SHP77 treated with DMSO at 0.1 percent for 48 hours (cell line): ENCODE results near the gene MUC5AC.
"Not testable (repeated sequence)": the region's sequence is repeated elsewhere in the genome, so short reads cannot be mapped to it uniquely, and the experiment has no call there.

ENCODE experiments used
- DNase-seq: peaks from one replicate; lab custom pipeline; 2025; lab: John Stamatoyannopoulos, UW

Gene MUC5AC, protein sequence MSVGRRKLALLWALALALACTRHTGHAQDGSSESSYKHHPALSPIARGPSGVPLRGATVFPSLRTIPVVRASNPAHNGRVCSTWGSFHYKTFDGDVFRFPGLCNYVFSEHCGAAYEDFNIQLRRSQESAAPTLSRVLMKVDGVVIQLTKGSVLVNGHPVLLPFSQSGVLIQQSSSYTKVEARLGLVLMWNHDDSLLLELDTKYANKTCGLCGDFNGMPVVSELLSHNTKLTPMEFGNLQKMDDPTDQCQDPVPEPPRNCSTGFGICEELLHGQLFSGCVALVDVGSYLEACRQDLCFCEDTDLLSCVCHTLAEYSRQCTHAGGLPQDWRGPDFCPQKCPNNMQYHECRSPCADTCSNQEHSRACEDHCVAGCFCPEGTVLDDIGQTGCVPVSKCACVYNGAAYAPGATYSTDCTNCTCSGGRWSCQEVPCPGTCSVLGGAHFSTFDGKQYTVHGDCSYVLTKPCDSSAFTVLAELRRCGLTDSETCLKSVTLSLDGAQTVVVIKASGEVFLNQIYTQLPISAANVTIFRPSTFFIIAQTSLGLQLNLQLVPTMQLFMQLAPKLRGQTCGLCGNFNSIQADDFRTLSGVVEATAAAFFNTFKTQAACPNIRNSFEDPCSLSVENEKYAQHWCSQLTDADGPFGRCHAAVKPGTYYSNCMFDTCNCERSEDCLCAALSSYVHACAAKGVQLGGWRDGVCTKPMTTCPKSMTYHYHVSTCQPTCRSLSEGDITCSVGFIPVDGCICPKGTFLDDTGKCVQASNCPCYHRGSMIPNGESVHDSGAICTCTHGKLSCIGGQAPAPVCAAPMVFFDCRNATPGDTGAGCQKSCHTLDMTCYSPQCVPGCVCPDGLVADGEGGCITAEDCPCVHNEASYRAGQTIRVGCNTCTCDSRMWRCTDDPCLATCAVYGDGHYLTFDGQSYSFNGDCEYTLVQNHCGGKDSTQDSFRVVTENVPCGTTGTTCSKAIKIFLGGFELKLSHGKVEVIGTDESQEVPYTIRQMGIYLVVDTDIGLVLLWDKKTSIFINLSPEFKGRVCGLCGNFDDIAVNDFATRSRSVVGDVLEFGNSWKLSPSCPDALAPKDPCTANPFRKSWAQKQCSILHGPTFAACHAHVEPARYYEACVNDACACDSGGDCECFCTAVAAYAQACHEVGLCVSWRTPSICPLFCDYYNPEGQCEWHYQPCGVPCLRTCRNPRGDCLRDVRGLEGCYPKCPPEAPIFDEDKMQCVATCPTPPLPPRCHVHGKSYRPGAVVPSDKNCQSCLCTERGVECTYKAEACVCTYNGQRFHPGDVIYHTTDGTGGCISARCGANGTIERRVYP (N-terminal part only)

DNA sequence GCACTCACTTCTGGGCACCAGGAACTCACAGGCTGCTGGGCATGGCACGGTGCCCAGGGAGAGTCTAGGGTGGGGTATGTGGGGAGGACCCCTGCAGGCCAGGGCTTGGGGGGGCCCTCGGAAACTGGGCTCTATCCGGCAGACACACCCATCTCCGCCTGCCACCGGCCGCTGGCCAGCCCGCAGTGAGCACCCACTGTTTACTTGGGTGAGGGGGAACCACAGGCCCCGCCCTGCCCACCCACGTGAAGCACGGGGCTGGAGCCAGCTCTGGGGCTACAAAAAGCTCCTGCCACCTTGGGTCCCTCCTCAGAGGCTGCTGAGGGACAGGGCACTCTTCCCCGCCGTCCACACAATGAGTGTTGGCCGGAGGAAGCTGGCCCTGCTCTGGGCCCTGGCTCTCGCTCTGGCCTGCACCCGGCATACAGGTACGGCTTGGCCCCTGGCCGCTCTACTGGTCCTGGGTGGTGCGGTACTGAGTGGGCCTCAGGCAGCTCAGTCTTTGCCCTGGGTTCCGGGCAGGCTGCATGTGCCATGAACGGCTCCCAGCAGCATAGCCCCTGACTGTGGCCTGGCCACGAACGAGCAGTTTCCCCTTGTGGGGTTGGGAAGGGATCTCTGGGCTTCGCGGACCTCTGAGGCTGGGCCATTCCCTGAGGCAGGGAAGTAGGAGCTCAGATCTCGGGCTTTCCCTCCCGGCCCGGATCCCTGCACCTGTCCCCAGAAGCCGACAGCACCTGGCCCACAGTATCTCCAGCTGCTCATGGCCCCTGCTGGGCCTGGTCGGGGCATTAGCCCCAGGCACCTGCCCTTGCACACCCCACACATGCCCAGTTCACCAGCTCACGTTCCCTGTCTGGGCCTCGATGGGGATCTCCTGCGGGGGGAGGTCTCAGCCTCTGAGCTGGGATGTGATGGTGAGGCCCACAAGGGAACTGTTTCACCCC, at the start of gene MUC5AC:
Gene MUC5AC (plus strand): TSS at position 309 of the 947 bp plus-strand sequence. CDS start 47 bp downstream, at position 356.
- DNase-seq: no peak

DNA sequence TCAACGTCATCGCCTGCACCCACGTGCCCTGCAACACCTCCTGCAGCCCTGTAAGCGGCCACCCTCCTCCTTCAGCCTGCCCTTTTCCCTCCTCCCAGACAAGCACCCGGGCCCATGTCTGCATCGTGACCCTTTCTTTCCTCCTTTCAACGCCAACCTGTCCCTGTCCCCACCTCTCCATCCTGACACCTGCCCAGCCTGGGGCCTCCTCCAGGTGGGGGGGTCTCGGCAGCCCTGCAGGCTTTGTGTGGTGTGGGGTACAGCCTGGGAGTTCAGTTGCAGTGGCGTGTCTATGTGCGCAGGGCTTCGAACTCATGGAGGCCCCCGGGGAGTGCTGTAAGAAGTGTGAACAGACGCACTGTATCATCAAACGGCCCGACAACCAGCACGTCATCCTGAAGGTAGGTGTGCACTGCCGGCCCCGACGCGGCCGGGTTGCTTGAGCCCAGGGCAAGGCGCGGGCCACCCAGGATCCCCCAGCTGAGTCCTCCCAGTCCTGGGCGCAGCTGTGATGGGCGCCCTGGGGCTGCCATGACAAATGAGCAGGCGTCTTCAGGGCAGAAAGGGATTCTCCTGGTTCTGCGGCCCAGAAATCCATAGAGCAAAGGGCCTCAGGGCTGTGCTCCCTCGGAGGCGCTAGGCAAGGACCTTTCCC, 49.4 kb upstream of the MUC5AC start:
- no peak for DNase-seq

DNA sequence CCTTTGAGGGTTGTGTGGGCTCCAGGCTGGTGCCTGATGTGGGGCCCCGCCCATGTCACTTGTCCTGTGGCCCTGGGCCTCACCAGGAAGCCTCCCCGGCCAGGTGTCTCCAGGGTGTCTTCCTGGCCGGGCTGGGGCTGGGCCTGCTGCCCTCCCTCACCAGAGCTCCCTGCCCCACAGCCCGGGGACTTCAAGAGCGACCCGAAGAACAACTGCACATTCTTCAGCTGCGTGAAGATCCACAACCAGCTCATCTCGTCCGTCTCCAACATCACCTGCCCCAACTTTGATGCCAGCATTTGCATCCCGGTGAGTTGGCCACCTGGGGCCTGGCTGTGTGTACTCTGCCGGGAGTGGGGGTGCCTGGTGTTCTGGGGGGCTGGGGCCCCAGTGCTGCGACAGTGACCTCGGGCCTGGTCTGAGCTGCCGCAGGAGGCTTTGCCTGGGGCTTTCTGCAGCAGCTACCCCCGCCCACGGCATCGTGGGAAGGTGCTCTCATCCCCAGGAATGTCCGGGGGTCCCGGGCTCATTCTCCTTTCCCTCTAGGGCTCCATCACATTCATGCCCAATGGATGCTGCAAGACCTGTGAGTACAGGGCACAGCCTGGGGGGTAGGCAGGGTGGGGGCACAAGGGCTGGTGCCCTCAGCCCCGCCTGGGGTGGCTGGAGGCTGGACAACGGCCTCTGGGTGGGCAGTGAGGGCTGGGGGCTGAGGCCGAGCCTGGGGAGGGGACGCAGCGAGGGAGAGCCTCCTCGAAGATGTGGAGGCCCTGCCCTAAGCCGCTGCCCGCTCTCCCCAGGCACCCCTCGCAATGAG, 48.4 kb upstream of the MUC5AC start:
- no peak for DNase-seq

DNA sequence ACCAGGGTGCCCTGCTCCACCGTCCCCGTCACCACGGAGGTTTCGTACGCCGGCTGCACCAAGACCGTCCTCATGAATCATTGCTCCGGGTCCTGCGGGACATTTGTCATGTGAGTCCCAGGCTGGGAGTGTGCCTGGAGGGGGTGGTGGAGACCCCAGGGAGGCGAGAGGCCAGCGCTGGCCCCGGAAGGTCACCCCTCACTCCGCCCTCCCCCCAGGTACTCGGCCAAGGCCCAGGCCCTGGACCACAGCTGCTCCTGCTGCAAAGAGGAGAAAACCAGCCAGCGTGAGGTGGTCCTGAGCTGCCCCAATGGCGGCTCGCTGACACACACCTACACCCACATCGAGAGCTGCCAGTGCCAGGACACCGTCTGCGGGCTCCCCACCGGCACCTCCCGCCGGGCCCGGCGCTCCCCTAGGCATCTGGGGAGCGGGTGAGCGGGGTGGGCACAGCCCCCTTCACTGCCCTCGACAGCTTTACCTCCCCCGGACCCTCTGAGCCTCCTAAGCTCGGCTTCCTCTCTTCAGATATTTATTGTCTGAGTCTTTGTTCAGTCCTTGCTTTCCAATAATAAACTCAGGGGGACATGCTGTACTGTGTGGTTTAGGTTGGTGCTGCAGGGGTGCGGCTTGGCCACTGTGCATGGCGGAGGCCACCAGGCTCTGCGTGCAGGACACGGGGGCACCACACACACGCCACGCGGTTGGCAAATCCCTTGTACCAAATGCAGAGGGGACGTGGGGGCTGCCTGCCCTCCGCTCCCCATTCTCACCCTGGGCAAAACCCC, 47.6 kb upstream of the MUC5AC start:
- no peak for DNase-seq

DNA sequence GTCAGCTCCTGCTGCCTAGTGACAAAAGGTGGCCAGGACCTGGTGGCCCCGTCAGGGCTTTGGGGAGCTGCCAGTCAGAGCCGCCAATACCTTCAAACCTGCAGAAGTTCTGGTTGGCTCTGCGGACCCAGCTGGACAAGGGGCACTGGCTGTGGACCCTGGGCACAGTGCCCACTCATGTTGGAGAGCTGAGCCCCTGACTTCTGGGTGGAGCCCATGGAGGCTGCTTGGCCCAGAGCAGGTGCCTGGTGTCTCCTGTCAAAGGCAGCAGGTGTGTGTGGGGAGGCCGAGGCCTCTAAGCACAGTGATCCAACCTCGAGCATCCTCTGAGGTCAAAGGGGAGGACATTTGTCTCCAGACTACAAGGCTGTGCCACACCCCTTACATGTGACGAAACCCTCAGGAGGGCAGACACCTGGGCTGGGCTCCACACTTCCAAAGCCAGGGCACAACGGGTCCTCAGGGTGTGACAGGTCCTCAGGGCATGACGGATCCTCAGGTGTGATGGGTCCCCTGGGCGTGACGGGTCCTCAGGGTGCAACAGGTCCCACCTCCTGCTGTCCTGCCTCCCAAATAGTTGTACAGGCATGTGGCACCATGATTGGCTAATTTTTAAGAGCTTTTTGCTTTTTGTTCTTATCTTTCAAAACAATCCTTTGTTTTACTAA, 46.1 kb upstream of the MUC5AC start:
- DNase-seq: no peak

DNA sequence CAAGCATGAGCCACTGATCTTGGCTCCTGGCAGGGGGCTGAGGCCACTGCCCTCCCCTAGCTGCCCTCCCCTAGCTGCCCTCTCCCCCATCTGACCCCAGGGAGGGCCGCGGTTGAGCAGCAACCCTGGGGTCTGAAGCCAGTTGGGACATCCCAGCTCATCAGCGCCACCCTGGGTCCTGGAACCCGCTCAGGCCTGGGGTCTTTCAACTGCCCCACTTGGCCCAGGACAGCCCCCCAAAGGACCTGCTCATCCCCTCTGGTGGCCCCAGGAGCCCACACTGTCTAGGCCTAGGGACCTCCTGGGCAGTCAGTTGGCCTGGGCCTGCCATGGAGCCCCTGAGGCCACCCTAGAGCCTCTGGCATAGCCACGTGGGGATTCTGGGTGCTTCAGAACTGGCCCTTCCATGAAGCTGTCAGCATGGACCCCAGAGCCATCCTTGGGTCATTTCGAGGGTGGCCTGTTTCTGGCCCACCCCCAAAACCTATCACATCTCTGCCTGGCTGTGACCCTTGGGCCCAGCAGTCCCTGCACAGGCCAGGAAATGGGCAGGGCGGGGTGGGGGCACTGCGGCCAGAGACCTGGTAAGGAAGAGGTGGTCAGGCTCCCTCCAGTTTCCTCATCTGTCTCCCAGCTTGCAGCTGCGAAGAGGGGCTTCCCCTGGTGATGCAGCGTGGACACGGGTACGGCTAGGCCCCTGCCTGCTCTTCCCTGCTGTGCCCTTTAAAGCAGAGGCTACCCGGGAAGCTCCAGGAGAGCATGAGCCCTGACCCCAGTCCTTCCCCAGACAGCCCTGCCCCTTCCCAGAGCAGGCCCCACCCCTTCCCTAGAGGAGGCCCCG, 45.2 kb upstream of the MUC5AC start:
- no peak for DNase-seq

DNA sequence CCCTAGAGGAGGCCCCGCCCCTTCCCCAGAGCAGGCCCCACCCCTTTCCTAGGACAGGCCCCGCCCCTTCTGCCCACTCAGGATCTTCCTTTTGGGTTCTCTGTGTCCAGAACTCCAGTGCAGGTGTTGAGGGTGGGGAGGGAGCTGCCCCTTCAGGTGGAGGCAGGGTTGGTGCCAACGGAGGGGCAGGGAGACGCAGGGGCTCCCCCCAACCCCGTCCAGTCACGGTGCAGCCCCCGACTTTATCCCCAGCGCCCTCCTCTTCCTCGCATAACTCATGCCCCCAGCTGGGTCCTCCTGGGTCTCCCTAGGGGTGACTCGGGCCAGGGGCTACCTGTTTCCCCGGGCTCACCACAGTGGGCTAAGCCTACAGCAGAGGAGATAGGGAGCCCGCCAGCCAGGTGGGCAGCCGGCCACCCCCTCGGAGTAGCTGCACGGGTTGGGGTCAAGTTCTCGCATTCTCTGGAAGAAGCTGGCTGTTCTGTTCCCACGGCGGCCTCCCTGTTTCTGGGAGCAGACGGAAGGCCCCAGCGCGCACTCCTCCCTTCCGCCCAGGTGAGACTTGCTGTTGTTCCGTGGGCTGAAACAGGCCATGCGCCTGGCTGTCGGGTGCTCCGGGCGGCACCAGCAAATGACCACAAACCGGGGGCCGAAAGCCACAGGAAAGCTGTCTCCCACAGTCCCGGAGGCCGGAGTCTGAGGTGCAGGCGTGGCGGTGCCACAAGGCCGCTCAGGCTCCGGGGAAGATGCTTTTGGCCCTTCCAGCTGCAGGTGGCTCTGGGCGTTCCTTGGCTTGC, 44.1 kb upstream of the MUC5AC start:
- DNase-seq: no peak

DNA sequence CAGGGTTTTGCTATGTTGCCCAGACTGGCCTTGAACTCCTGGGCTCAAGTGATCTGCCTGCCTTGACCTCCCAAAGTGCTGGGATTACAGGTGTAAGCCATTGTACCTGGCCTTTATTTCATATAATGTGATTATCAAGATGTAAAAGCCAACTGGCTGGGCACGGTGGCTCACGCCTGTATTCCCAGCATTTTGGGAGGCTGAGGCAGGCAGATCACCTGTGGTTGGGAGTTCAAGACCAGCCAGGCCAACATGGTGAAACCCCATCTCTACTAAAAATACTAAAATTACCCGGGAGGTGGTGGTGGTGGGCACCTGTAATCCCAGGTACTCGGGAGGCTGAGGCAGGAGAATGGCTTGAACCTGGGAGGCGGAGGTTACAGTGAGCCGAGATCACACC, 42.5 kb upstream of the MUC5AC start:
- DNase-seq: not testable (repeated sequence)

DNA sequence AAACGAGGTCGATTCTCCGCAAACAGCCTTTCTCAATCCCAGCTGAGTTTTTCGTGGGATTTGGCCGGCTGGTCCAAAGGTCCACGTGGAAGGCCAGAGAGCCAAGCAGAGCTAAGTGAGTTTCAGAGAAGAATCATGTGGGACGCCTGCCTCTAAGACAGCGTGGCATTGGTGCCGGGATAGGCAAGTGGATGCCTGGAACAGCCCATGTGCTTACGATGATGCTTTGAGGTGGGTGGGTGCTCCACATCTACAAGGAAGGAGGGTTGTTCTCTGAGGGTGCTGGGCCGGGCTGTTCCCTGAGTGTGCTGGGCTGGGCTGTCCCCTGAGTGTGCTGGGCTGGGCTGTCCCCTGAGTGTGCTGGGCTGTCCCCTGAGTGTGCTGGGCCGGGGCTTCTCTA, 41.6 kb upstream of the MUC5AC start:
- no peak for DNase-seq

DNA sequence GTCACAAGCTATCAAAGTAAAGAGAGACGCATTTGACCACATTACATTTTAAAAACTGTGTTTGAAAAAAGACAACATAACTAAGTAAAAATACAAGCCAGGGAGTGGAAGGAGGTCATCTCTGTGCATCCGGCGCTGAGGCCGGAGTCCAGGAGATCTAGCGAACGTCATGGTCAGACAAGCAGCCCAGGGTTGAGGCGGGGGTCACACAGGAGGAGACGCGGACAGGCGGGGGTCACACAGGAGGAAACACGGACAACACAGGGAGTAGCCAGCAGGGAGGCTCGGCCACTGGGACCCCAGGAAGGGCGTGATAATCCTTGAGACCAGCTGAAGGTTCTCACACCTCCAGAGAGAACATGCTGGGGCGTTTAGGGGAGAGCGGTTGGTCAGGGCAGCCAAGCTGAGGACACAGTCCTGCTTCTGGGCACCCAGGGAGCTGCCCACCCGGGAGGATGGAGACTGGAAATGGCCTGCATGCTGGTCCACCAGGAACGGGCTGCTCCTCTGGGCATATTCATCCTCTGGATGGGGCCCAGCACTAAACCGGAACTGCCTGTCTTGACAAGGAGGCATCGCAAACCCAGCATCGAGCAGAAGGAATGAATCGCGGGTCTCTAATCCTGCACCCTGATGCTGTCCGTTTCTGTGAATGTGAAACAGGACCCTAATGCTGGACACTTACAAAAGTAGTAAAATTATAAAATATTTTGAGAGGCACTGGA, 40.9 kb upstream of the MUC5AC start:
- no peak for DNase-seq

DNA sequence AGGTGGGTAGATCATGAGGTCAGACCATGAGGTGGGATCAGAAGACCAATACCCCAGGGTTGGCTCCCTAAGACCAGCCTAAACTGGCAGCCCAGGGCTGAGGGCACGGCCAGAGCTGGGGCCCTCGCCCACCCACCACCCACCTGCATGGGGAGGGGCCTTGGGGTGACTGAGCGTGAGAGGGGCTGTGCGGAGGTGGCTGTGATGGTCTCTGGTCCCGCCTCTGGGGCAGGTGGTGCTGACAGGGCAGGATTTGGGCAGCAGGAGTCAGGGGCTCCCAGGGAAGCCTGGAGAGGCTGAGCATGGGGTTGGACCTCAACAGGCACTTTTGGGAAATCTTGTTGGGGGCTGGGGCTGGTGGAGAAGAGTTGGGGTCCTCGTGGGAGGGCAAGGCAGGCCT, 39.8 kb upstream of the MUC5AC start:
- DNase-seq: no peak

DNA sequence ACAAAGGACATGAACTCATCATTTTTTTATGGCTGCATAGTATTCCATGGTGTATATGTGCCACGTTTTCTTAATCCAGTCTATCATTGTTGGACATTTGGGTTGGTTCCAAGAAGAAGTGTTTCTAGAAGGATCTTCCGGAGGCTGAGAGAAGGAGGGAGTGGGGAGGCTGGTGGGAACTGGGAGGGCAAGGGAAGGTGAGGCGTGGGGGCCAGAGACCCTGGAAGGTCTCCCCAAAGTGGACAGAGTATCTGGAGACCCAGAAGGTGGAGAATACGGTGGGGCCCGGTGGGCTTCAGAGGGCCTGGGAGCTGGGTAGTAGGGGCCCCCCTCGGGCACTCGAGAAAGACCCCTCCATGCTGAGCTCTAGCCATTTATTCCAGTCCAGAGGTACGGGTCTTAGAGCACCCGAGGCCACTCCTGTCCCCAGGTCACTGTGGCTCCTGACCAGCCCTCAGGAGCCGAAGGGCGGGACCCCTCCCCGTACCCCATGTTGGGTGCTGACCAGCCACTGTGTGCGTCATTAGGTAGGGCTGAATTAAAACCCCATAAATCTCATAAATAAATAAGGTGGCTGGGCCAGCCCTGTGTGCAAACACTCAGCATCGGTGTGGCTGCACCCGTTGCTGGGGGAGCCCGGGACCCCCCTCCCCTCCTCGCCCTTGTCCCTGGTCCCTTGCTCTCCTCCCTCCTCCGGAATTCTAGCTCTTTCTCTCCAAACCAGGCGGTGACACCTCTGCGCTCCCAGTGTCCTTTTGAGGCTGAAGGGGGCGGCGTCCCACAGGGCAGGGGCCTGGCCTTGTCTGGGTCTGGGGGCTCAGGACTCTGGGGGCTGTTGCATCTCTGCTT, 38.8 kb upstream of the MUC5AC start:
- no peak for DNase-seq

DNA sequence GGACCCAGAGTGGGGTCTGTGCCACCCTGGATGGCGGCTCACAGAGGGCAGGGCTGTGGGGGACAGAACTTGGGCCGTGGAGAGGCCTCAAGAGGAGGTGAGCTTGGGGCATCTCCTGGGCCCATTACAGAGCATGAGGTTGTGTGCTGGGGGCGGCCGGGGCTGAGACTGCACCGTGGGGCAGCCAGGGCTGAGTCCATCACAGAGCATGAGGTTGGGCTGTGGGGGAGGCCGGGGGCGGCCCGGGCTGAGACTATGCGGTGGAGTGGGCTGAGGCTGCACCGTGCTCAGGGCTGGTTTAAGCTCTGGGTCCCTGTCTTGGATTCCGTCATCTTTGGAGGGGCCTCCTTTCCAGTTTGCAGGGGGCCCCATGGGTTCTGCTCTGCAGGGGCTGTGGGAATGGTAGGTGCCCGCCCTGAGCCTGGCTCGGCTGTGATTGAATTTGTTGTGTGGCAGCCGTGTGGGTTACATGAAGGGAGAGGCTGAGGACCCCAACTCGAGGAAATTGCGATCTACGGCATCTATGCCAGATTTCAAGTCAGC, 38.1 kb upstream of the MUC5AC start:
- DNase-seq: no peak

DNA sequence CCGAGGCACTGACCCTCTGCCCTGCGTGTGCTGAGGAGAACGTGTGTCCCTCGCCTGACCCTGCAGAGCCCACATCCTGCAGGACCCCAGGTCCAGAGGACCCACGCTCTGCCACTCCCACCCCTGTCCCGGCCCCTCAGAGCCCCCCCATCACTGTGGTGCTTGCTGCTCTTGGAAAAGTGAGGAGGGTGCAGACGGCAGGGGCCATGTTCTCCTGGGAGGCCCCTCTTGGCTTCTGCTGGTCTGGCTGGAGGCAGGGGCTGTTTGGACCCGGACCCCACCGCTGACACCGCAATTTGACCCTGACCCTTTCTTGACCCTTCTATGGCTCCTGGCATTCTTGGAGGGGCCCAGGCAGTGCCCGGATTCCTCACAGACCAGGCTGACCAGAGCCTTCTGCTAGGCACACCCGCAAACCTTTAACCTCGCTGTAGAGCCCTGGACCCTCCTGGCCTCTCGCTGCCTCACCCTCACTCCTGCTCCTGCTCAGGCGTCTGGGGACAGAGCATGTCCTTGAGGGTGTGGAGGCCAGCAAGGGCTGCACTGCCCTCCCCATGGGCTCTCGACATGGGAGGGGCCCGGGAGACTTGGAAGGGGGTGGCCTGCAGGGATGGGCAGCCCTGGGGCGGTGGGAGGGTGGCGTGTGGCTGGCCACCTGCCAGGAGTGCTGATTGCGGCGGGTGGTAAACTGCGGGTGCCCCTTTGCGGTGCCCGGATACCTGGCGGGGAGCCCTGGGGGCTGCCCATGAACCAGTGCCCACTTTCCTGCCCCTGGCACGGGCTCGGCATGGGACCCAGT, 37.0 kb upstream of the MUC5AC start:
- no peak for DNase-seq
